Stimulated activated CD8-positive, alpha-beta memory T cell treated with anti-CD3 and anti-CD28 coated beads, Interleukin-4, amount 100 ng/mL, for 48 hours (primary cell): ENCODE data around the gene FTO.

Experiments used
- DNase-seq: peaks from one replicate; pipeline ENCODE4 v3.0.0-alpha.2; 2020

The FTO gene

DNA sequence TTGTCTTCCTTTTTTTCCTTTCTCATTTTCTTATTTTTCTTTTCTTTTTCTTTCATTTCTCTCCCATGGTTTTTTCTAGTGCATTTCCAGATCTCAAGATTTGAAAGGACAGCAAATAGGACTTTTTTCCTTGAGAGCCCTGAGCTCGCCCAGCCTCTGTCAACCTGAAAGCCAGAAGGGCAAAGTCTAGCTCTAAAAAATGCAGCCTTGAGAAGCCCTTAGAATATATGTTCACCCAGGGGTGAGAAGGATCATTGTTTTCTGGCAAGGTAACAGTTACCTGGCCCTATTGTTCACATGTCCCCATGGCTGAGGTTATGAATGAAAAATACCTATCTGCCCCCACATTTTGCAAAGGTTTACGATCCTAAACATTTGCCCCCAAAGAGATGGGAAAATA is 364.3 kb downstream of the FTO start:
- DNase-seq, result no peak

DNA sequence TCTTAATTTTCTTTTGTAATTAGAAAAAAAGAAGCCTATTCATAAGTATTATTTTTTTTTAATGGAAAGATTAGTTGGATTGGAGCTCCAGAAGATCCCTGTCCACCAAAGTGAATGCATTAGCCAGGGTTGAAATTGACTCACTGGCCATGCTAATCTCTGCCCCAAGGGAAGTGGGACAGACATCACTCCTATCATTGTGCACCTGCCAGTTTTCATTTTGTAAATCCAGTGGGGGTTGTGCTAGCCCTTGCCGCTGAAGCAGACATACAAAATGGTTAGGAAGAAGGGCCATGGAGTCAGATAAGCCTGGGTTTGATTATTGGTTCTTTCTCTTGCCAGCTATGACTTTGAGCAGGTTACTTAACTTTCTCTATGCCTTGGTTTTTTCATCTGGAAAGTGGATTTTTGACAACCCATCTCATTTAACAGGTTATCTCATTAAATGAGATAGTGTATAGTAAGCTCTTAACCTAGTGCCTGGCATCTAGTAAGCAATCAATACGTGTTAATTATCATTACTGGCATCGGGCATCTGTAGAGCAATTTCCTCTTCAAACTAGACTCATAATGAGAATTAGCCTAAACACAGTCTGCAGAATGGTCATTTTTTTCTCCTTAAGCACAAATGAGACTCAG is 365.8 kb downstream of the FTO start:
- no peak for DNase-seq

- no peak for DNase-seq
Measured at GRCh38 chr16:54070789-54071343, 366.9 kb downstream of the FTO start.

GRCh38 chr16:54071514-54071913 is 367.6 kb downstream of the FTO start:
- DNase-seq, result no peak

- no peak for DNase-seq
Measured at GRCh38 chr16:54072237-54072636, 368.3 kb downstream of the FTO start.

DNA sequence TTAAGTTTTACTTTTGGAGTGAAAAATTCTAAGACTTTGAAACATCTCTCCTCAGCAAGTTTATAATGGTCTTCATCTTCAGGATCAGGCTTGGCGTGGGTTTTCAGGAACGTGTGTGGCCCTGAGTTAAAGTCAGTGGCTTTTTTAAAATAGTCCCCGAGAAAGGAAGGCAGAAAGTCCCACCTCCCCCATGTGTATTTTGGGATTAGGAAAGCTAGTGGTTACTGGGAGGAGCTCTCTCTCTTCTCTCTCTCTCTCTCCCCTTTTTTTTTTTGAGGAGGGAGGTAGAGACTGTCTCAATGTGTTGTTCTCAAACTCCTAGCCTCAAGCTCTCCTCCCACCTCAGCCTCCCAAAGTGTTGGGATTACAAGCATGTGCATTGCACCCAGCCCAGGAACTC is 369.4 kb downstream of the FTO start:
- DNase-seq, result no peak

GRCh38 chr16:54075446-54075845 is 371.5 kb downstream of the FTO start:
- DNase-seq, result no peak

- no peak for DNase-seq
Measured at GRCh38 chr16:54076006-54076504, 372.1 kb downstream of the FTO start.

DNA sequence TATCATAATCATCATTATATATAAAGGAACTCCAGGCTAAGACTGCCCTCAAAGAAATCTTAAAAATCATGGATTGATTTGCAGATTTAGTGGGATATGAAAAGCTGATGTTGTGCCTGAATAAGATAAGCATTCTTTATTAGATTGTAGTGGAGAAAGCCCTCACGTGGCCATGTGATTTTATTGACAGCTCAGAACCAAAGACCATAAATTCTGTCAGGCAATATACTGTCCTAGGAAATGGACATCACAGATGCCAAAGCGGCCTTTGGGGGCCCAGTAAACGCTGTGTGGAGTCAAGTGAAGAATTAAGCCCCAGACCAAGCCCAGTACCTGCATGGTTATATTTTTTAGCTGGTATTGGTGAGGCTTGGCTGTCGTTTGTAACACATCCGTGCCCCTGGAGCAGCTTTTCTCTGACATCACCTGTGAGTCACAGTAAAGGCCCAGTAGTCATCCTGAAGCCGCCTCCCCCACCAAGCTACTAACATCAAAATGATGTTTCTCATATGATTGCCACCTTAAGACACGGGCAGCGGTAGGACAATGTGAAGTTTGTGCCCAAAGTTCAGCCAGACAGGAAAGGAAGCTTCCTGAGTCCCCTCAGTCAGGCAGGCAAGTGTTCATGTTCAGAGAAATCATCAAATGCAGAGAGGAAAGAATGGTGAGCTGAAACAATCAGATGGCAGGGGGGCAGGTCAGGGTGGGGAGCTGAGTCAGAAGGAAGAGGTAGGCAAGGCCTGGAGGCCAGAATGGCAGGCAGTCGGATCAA is 373.3 kb downstream of the FTO start:
- no peak for DNase-seq

DNA sequence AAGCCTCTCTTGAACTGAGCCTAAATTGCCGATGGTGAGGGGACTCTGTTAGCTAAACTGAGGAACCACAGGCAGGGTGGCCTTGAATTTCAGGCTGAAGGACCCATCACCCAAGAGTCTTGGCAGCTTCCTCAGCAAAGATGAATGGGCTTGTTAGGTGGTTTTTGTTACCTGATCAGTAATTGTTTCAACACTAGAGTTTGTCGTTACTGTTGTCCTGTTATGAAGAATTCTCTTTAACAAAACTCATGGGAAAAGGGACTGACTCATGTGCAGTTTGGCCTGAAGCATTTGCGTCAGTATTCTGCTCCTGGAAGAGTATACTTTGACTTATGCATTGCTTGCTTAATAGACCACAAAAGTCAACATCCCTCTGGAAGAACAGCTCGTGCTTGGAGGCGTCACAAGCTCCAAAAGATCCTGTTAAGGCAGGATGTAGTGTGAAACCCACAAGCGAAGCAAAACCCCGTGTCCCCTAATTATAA is 376.6 kb downstream of the FTO start:
- DNase-seq, result no peak

GRCh38 chr16:54086791-54087190 is 382.8 kb downstream of the FTO start:
- no peak for DNase-seq

DNA sequence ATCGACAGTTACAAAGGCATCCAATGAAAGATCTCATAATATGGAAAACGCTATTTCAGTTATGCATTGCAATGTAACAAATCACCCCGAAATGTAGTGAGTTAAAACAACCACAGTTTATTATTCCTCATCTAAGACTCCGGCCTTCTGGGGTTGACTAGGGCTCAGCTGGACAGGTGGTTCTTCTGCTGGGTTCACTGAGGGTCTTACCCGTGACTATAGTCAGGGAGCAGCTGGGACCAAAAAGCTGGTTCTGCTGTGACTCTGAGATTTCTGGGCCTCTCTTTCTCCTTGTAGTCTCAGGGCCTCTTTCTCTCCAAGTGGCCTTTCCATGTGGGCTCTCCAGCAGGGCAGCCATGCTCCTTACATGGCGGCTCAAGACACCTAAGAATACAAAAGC is 386.6 kb downstream of the FTO start:
- DNase-seq, result no peak

- no peak for DNase-seq
Measured at GRCh38 chr16:54093281-54093680, 389.3 kb downstream of the FTO start.

- DNase-seq, result no peak
Measured at GRCh38 chr16:54094641-54095040, 390.7 kb downstream of the FTO start.

GRCh38 chr16:54096607-54097006 is 392.7 kb downstream of the FTO start:
- DNase-seq, result no peak

DNA sequence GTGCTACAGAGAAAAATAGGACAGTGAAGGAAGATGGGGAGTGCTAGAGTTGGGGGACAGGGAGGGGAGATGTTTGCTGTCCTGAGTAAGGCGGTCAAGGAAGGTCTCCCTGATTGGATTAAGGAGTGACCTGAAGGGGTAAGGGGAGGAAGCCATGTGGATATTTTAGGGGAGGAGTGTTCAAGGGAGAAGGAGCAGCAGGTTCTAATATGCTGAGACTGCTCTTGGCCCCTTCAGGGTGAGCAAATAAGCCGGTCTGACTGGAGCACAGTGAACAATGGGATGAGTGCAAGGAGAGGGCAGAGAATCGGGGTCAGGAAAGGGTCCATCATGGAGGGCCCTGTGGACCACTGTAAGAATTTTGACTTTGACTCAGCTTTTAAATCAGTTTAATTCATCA is 393.8 kb downstream of the FTO start:
- DNase-seq, result no peak

DNA sequence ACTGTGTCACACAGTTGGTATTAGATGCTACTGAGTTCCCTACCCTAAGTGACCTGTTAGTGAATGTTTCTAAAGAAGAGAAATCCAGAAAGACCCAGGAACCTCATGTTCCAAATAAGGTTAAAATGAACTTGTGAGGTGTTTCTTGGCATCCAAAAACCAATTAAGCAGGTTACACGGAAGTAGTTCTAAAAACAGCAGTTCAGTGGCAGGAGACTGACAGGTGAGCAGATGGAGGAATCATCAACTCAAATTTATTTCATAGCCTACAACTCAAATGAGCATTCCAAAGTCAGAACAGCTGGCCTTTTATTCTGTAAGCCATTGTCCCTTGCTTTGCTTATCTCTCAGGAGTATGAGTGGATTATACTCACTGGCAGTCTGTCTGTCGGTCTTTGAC is 394.3 kb downstream of the FTO start:
- DNase-seq, result no peak

DNA sequence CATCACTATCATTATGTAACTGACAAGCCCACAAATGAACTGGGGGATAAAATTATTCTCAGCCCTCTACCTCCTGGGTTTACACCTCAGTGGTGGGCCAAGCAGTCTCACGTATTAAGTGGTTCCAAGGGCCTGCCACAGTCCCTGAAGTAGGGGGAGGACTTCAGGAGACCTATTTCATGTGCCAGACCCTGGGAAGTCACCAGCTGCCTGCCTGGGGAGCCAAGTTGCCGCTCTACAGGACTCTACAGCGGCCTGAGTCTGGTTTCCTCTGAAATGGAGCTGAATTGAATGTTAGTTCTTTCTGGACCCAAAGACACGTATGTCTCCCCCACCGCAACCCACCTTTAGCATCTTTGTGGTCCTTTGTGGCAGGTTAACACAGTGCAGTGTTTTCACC is 395.7 kb downstream of the FTO start:
- no peak for DNase-seq

GRCh38 chr16:54102888-54103866 is 399.2 kb downstream of the FTO start:
- DNase-seq, result no peak

- no peak for DNase-seq
Measured at GRCh38 chr16:54106057-54106456, 402.1 kb downstream of the FTO start.

- DNase-seq, result no peak
Measured at GRCh38 chr16:54107583-54108202, 403.7 kb downstream of the FTO start.
